Amniotic stem cell (primary cell): ENCODE results near the gene MEN1.
"Not testable (repeated sequence)": the region's sequence is repeated elsewhere in the genome, so short reads cannot be mapped to it uniquely, and the experiment has no call there.

ENCODE experiments used
- DNase-seq: peaks from one replicate; lab custom pipeline; 2025; lab: John Stamatoyannopoulos, UW

MEN1 gene

DNA sequence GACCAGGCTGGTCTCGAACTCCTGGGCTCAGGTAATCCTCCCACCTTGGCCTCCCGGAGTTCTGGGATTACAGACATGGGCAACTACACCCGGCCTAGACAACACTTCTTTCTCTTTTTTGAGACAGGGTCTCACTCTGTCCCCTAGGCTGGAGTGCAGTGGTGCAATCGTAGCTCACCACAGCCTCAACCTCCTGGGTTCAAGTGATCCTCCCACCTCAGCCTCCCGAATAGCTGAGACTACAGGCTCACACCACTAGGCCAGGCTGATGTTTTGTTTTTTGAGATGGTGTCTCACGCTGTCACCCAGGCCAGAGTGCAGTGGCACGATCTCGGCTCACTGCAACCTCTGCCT is 35.4 kb upstream of the MEN1 start:
- DNase-seq, result not testable (repeated sequence)

DNA sequence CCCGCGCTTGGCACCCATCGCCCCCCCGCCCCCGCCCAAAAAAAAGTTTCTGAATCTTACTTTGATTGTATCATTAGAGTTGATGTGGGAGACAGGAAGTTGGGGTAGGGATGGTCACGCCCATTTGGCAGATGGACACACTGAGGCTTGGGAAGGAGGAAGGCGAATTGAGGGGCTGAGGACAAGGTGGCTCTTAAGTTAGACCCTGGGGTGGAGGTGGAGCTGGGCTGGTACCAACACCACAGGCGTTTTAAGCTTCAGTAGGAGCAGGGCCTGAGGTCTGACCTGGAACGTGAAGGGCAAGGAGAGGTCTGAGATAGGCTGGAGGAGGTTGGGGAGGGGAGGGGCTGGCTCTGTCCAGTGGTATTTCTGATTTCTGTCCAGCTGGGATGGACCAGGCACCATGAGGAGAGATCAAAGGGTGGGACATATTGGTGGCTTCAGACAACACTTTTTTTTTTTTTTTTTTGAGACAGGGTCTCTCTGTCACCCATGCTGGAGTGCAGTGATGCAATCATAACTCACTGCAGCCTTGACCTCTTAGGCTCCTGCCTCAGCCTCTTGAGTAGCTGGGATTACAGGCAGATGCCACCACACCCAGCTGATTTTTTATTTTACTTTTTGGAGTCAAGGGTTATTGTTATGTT is 34.9 kb upstream of the MEN1 start:
- DNase-seq, result no peak

DNA sequence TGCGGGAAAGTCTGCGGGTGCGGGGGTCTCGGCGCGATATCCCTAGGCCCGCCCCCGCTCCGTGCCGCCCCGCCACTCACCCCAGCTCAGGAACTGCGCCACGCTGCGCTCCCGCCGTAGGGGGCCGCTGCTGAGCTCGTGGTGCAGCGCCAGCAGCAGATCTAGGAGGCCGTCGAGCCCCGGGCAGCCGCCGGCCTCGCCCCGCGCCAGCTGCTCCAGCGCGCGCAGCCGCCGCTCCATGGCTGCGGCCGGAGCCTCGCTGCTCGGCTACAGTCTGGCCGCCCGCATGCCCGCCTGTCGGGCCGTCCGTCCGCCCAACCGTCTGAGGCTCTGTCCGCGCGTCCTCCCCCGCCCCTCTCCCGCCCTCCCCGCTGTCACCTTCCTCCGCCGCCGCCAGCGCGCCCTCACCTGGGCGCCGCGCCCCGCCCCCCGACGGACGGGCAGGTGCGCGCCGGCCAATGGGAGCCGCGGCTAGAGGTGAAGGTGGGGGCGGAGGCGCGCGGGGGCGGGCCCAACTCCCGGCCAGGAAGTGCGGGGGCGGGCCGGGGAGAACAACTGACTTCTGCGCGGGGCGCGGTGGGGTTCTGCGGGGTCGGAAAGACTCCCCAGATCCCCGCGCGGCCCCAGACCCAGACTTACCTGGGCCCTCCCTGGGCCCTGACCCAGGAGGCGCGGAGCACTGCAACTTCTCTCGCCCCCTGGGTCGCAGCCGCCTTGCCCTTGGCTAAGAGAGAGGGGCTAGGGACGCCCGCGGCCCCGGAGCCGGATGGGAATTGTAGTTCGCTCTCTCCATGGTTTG is 34.2 kb upstream of the MEN1 start, which contains the start of gene CDC42BPG:
CDC42BPG (minus strand) TSS at position 324 of the 799 bp plus-strand sequence; CDS start at position 240, 84 bp downstream.
- no peak for DNase-seq

DNA sequence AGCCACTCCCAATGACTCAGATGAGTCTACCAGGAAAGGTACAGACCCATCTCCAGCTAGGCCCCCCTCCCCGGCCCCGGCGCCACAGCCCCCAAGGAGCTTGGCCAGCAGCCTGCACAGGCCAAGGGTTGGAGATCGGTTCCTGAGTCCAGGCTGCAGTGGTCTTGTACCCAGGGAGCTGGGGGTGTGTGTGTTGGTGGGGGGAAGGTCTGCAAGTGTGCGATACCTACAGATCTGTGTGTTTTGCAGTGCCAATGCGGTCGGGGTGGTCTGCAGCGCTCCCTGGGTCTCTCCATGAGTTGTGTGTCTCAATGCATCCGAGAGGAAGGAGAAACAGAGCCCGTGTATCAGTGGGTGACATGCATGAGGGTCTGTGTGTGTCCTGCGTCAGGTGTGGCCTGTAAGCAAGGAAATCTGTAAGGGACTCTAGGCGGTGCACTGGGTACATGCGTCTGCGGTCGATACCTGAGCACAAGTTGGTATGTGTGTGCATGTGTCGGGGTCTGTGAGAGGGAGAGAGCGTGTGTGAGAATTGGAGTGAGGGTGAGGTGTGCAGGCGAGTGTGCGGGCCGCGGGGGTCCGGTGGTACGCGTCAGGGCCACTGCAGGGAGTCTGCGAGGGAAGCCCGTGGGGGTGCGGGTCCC is 33.5 kb upstream of the MEN1 start:
- no peak for DNase-seq

DNA sequence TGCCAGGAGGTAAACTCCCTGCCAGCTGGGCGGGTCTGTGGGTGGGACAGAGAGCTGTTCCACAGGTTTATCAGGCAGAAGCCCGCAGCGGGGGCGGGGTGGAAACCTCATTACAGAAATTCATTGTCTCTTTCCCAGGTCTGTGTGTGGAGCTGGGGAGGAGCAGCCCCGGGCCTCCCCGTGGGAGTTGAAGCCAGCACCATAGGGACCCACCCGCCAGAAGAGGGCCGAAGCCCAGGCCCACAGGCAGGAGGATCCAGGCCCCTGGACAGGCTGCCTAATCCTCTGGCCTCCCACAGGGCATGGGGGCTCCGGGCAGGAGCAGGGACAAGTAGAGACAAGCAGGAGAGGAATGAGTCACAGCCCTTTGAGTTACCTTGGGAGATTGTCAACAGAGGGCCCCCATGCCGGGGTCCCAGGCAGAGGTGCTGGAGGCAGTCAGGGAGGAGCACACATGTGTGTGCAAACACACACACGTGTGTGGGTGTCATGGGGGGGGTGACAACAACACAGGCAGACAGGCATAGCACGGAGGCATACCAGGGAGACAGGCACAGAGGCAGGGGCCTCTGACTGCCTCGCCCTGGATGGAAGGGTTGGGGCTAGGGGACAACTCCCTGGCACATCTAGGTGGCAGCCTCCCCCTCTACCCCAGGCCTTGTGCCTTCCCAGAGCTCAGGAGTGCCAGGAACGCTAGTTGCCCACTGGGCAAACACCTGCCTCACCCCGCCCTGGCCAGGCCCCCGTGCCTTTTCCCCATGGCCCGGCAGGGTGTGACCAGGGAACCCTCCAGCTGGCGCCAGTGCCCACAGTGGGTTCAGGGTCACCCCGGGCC is 32.7 kb upstream of the MEN1 start:
- no peak for DNase-seq

DNA sequence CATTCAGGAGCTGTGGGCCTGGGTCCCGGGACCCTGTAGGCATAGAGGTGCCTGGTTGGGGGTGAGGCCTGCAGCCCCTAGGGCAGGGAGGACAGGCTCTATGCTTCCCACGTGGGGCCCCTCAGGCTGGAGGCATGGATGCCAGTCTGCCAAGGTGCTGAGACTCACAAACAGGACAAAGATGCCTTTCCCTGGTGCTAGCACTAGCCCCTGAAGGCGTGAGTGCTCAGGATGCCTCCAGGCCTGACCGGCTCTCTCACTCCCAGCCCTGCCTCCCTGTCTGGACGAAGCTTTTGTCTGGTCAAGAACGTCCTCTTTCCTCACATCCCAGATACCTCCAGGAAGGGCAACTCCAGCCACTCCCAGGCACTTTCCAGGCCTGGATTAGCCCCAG is 32.0 kb upstream of the MEN1 start:
- DNase-seq, result no peak

DNA sequence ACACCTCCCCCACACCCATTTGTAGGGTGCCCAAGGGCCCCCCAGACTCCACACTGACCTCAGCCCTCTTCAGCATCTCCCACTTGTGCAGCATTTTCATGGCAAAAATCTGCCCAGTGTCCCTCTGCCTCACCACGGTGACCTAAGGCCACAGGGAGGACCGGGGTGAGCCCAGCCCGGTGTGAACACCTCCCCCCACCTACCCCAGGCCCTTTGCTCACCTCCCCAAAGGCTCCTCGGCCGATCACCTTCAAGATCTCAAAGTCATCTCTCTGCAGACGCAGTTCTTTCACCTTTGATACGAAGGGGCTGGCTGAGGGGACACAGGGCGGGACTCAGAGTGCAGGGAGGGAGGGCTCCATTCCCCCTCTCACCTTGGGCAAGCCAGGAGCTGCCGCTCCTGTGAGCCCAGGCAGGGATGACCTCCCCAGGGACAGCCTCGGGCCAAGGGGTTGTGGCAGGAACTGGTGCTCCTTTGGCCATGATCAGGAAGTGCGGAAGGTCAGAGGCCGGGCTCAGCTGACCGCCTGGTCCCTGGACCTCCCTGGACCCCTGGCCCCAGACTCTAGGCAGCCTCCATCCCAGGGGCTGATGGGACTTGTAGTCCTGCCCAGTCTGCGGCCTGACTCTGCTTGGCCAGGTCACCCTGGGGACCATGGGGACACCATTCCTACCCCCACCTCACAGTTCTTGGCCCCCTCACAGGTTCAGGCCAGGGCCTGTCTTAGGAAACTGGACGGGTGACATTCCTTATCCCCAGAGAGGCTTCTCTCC is 31.4 kb upstream of the MEN1 start:
- no peak for DNase-seq

DNA sequence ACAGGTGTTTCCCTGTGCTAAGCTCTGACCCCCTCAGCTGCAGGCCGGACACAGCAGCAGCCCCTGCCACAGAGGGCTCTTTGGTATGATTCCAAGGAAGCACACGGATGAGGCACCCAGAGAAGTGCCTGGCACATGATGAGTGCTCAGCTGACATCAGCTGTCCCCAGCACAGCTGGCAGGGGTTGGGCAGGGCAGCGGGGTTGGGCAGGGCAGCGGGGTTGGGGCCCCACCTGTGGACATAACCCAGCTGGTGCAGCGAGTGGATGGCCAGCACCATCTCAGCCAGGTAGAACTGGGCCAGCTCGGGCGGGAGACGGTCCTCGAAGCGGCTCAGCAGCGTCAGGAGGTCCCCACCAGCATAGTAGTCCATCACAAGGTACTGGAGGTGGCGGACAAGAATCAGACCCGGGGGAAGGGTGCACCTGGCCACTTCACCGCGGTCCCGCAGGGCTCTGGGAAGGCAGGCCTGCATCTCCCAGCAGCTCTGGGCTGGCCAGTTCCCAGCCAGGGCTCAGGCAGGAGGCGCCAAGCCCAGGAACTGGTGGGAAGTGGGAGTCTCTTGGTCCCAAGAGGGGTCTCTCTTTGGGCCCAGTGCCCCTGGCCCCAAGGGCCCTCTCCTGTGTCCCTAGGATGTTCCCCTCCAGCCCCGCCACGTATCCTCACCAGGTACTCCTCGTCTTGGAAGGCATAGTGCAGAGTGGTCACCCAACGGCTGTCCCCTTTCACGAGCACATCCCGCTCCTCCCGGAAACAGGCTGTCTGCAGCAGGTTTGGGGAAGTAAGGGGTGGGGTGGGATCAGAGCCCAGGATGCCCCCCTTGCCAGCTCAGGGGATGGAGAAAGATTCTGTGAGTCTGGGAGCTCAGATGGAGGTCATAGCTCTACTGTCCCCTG is 29.8 kb upstream of the MEN1 start:
- DNase-seq, result no peak

DNA sequence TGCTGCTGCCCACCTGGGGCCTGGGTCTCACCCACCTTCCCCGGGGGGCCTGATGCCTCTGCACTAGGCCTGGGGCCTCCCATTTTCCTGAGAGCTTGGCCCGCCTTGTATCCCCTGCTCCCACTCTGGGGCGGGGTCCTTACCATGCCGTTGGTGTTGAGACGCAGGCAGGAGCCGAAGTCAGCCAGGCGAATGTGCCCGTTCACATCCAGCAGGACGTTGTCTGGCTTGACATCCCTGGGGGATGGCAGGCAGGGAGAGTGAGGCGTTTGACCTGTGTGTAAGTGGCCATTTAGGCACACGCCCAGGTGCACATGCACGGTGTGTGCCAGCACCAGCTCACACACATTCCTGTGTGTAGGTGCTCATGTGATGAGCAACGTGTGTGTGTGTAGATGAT is 29.0 kb upstream of the MEN1 start:
- DNase-seq, result no peak

DNA sequence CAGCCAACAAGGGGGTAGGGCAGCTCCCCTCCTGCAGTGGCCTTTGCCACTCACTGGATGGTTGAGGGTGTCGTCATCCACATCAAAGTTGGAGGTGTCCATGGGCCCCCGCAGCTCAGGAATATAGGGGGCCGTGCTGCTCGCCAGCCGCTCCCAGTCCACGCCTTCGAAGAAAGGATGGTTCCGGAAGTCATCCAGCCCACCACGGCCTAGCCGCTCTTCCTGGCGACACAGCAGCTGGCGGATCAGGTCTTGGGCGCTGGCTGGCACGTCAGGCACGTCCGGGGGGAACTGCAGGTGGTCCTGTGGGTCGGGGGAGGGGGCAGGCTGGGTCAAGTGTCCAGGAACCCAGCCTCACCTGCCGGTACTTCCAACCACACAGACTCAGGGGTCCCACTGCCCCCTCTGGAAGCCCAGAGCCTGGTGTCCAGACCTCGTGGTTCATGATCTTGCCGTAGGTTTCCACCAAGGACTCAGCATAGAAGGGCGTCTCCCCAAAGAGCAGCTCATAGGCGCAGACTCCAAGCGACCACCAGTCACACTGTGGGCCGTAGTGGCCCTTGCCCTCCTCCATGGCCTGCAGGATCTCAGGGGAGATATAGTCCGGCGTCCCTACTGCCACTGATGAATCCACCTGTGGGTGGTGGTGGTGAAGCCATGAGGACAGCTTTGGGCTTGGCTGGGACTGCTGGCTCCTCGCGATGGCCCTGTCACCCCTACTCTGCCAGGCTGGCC is 28.4 kb upstream of the MEN1 start:
- no peak for DNase-seq

DNA sequence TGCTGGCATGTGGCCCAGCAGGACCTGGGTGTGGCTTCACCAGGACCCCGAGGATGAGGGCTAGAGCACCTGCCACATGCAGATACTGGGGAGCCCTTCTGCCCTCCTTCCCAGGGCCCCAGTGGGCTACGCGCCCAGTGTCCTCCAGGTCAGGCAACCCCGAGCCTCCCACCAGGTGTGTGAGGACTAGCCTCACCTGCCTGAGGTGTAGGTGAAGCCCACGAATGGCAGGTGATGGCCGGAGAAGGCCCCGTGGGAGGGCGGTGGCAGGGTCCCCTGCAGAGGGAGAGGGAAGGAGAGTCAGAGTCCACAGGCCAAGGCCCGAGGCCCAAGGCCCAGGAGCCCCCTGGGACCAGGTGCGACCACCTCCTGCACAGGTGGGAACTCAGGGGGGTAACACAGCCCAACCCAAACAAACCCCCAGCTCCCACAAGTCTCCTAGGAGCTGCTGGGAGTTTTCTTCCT is 27.6 kb upstream of the MEN1 start:
- no peak for DNase-seq

DNA sequence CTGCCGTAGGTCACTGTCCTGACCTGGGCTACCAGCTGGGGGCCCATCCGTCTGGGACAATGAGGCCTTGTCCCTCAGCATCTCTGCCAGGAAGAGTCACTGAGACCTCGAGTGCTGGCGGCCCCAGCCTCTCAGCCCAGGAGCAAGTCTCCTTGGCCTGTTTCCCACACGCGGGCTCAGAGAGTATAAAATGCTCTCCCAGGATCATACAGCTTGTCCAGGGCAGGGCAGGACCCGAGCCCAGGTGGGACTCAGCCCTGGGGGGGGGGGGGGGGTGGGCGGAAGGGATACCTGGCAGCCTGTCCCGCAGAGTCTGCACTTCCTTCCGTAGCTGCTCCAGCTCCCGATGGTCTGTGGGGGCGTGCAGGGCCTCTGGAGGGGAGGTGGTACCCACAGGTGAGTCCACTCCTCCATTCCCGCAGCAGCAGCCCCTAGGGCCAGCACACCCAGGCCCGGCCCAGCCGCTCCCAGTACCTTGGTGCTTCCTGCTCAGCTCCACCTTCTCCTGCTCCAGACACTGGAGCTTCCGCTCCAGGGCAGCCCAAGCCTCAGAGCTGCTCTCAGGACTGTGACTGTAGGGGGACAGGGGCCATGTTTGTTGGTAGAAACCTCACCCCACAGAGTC is 26.2 kb upstream of the MEN1 start:
- no peak for DNase-seq

DNA sequence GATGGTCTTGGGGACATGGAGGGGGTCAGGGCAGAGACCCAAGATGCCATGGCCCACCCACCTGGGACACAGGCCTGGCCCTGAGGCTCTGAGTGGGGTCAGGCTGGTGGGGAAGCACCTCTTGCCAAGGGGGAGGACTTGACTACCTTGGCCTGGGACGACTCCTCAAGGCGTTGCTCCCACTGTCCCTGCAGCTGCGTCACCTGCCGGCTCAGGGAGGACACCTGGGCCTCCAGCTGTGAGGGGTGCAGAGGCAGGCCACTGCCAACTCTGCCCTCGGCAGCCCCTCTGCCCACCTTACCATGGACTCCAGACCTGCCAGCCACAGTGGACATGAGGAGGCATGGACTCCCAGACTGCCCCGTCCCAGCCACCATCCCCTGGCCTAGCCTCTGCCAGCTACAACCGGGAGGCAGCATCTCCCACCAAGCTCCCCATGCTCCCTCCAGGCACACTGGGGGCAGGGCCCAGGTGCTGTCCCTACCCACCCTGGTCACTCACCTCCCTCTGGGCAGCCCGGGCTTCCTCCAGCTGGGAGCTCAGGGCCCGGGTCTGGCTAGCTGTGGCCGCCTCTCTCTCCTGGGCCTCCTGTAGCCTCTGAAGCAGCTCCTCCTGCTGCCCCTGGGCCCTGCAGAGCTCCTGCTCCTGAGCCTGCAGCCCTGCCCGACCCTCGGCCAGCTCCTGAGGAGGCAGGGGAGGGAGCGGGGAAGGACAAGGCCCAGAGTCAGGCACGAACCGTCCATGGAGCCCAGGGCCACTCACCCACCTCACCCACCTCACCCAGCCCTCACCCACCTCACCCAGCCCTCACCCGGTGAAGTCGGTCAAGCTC is 25.5 kb upstream of the MEN1 start:
- DNase-seq, result no peak

DNA sequence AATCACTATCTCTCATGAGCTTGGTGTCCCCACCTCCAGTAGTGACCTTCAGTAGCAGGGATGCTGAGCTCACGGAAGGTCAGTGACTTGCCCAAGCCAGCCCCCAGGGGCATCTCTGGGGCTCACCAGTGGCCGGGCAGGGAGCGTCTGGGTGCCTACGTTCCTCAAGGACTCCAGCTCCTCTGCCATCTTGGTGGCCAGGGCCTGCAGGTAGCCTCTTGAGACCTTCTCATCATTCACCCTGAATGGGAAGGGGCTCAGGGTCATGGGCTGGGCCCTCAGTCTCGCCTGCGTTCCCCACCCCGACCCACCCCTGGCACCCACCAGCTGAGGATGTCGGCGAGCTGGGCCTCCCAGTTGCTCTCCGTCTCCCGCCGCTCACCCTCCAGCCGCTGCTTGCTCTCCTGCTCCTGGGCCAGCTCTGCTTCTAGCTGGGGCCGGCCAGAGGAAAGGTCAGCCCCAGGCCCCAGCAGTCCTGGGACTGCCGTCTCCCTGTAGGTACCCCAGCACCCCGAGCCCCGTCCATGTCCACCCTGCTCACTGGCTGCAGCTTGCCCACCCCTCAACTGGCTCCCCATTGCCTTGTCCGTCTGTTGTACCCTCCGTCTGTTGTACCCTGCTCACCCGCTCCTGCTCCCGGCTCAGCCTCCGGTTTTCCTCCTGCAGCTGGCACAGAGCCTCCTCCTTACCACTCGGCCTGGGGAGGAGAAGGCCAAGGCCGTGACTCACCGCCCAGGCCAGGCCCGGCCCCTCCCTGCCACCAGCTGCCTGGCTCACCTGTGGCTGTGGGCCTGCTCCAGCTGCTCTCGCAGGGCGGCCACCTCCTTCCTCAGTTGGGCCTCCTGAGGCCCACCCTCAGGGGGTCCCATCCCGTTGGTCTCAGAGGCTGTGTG is 24.6 kb upstream of the MEN1 start:
- DNase-seq, result no peak

DNA sequence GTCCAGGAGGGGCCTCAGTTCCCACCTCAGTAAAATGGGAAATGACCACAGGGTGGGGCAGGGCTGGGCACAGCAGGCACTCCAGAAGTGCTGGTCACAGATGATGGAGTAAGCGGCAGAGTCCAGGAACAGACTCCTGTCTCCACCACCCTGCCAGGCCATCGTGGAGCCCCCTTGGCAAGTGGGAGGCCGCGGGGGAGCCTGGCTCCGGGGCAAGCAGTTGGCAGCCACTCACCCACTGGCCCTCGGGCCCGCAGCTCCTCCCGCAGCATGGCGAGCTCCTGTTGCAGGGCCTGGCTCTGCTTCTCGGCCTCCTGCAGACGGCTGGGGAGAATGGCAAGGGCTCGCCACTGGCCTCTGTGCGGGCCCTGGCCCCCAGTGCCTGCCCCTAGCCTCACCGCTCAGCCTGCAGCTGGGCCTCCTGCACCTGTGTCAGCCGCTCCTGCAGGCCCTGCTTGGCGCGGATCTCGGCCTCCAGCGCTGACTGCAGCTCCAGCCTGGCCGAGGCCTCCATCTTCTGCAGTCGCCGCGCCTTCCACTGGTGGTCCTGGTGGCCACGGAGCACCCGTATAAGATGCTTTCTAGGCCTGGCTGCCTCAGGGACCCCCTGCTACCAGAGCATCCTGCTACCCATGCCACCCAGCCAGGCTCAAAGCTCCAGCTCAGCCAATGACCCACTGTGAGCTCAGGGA is 23.8 kb upstream of the MEN1 start:
- no peak for DNase-seq

DNA sequence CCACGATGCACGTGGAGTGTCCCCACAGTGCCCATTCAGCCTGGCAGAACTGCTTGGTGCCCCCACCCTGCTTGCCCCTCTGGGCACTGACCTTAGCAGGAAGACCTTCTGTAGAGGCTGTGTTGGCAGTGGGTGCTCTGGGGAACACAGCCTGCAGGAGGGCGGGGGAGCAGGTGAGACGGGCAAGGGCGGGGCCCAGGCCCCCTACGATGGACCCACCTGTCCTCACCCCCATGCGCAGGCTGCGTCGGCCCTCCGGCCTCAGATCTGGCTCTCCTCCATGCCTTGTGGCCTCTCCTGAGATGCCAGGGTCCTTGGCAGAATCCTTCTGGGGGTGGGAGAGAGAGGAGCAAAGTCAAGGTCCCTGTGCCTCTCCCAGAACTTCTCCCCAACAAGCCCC is 23.2 kb upstream of the MEN1 start:
- DNase-seq, result no peak

DNA sequence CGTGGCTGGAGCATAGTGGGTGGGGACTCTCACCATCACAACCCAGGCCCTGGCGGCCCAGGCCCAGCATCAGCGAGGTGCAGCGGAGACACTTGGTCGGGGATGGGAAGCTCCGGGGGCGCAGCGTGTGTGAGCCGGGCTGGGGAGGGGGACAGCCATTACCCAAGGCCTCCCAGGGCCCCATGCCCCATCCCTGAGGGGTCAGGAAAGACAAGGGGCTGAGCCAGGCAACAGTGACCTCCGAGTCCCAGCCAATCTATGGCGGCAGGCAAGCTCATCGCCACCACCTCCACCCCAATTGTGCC is 22.8 kb upstream of the MEN1 start:
- DNase-seq, result no peak
